Tibial nerve (tissue), 4 donors: ENCODE data around the gene SEMA3E.

Experiments used
- EP300 ChIP-seq, 2 donors: sonication (generic); formaldehyde crosslinking; IDR thresholded peaks; one replicate each; pipeline ENCODE4 v1.6.1; 2017; ENCODE audit warnings: antibody characterized with exemption in 2 of 2, mild to moderate bottlenecking in 1 of 2
- POLR2A ChIP-seq, 2 donors: fragments of 450-650 bp; IDR thresholded peaks; one replicate each; pipeline ENCODE4 v1.6.1; 2017; ENCODE audit warnings: antibody characterized with exemption in 2 of 2, mild to moderate bottlenecking in 2 of 2, moderate library complexity in 2 of 2
- TF ChIP-seq, protein P1 (sequence below), 5 experiments: fragments of 200-600 bp in 3 of 5; fragments of 450-650 bp in 2 of 5; sonication (generic) in 3 of 5; IDR thresholded peaks; one replicate each; pipeline ENCODE4 v1.5.1; 2016 to 2019; ENCODE audit warnings: antibody characterized with exemption in 5 of 5, mild to moderate bottlenecking in 3 of 5, moderate library complexity in 2 of 5

DNA sequence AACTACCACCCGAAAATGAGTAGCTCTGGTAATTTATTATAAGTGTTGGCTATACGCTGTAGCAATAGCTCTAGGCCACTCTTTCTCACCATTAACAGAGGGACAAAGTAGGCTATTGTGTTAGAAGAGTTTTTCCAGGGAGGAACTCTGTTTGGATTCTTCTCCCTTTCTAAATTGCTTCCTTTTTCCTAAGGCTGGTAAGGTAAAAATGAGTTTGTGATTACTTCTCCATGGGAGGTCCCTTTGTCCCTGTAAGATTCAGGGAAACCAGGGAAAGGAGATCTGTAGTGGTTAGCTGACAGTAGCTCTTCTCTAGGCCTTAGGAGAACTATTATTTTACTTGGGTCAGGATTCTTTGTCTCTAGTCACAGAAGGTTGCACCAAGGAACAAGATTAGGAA, 23.2 kb upstream of the SEMA3E start:
- TF ChIP-seq, protein P1, sequence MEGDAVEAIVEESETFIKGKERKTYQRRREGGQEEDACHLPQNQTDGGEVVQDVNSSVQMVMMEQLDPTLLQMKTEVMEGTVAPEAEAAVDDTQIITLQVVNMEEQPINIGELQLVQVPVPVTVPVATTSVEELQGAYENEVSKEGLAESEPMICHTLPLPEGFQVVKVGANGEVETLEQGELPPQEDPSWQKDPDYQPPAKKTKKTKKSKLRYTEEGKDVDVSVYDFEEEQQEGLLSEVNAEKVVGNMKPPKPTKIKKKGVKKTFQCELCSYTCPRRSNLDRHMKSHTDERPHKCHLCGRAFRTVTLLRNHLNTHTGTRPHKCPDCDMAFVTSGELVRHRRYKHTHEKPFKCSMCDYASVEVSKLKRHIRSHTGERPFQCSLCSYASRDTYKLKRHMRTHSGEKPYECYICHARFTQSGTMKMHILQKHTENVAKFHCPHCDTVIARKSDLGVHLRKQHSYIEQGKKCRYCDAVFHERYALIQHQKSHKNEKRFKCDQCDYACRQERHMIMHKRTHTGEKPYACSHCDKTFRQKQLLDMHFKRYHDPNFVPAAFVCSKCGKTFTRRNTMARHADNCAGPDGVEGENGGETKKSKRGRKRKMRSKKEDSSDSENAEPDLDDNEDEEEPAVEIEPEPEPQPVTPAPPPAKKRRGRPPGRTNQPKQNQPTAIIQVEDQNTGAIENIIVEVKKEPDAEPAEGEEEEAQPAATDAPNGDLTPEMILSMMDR (IDR thresholded peaks at IDR 0.05) = no peak
- no peak for TF ChIP-seq POLR2A (IDR thresholded peaks at IDR 0.05)
- no peak for TF ChIP-seq EP300 (IDR thresholded peaks at IDR 0.05)
